Umbilical cord (tissue), 2 donors: ENCODE results near the gene SLIT2. TPM values are rescaled to one million over a fixed set of nuclear protein-coding genes. Genes with fewer than 3 reads are reported as not detected.

Source experiments
- DNase-seq: peaks from one replicate; pipeline ENCODE4 v3.0.0-alpha.2; 2015; ENCODE audit warnings: low spot score
- total RNA-seq: library from RNA; depleted of rRNA; stranded (reverse); fragments of >200 nt; gene quantifications from one replicate; pipeline ENCODE4 v1.2.3, GENCODE V29; 2014; ENCODE audit warnings: low replicate concordance; ENCODE audit not compliant: insufficient read depth

SLIT2 gene
- total RNA-seq, 1 donor from 2014 or later = 19.5 TPM

DNA sequence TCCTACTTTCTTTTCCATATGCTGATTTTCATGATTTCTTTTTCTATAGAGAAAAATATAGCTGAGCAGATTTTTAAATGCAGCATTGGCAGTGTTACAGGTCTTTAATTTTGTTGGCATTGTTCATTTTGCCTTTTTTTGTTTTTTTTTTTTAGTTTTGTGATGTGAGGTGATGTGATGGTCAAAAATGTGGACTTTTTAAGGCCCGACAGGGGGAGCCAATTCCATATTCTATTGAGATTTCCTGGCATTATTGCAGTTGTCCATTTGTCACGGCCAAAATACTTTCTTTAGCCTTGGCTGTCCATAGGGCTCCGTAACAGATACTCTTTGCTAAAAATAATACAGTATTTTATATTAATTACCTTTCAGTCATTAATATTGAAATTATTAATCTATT is 47.8 kb downstream of the SLIT2 start:
- no peak for DNase-seq

DNA sequence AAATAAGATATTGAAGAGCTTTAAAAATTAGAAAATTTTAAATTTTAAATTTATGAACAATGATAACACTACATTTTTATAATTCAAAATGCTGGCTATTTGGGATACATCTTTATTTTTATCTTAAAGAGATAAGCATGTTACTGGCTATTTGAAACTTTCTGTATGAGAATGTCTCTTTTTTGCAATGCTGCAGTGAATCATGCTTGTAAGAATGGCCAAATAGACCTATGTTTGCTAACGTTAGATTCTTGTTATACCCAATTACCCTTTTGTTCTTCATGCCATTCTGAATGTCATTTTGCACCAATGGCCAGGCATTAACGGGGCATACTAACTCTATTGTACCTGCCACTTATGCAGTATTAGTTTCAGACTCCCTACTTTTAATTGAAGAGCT is 49.5 kb downstream of the SLIT2 start:
- DNase-seq = no peak
